HL-60 (cell line): ENCODE measurements around the gene CCL24.

Experiments
- DNase-seq, 2 experiments: peaks; one replicate each; pipeline ENCODE4 v3.0.0-alpha.2; 2010 to 2020; ENCODE audit warnings: low read depth in 1 of 2, low spot score in 1 of 2
- H3K27ac ChIP-seq: fragments of 250-450 bp; sonication (Bioruptor Pico); replicated peaks from 2 replicates; pipeline ENCODE4 v1.5.1; 2020; ENCODE audit warnings: mild to moderate bottlenecking, moderate library complexity
- H3K27me3 ChIP-seq: fragments of 250-450 bp; sonication (Bioruptor Pico); 2 replicates; pipeline ENCODE4 v1.5.1; 2021; ENCODE audit warnings: mild to moderate bottlenecking, moderate library complexity; ENCODE audit not compliant: insufficient read depth, poor library complexity, severe bottlenecking
- H3K4me3 ChIP-seq: replicated peaks from 2 replicates; pipeline ENCODE4 v1.5.1; 2011; ENCODE audit warnings: mild to moderate bottlenecking, control low read depth, low read length; ENCODE audit not compliant: insufficient read depth
- GABPA ChIP-seq: IDR thresholded peaks from 2 replicates; pipeline ENCODE4 v1.6.1; 2012; ENCODE audit warnings: low read depth
- POLR2AphosphoS5 ChIP-seq: IDR thresholded peaks from 2 replicates; pipeline ENCODE4 v1.6.1; 2012; ENCODE audit warnings: low read depth
- SPI1 ChIP-seq: IDR thresholded peaks from 2 replicates; pipeline ENCODE4 v1.6.1; 2012; ENCODE audit warnings: low read depth, mild to moderate bottlenecking, borderline replicate concordance
- TF ChIP-seq, protein P1 (sequence below): IDR thresholded peaks from 2 replicates; pipeline ENCODE4 v1.6.1; 2012; ENCODE audit warnings: low read depth; ENCODE audit not compliant: insufficient replicate concordance
- TF ChIP-seq, protein P2 (sequence below): IDR thresholded peaks from one replicate; pipeline ENCODE4 v1.5.1; 2011; ENCODE audit warnings: low read length, control low read depth, inconsistent platforms; ENCODE audit not compliant: insufficient read depth

The CCL24 gene

DNA sequence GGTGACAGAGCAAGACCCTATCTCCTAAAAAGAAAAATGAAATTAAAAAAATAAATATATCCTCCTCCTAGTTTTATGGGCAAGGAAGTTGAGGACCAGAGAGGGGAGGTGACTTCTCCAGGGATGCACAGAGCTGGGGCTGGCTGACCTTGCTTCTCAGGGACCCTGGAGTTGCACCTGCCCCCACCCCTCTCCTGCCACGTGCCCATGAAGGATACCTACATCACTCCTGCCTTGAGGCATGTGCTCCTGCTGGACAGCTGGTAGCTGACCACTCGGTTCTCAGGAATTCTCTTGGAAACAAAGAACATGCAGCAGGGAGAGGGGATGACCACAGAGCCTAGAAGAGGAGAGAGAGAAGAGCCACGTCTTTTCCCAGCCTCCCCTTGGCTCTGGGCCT lies 522 bp downstream of the CCL24 start:
- H3K27me3 ChIP-seq = no peaks in the 10 kb centered on the region
- DNase-seq = no peak

DNA sequence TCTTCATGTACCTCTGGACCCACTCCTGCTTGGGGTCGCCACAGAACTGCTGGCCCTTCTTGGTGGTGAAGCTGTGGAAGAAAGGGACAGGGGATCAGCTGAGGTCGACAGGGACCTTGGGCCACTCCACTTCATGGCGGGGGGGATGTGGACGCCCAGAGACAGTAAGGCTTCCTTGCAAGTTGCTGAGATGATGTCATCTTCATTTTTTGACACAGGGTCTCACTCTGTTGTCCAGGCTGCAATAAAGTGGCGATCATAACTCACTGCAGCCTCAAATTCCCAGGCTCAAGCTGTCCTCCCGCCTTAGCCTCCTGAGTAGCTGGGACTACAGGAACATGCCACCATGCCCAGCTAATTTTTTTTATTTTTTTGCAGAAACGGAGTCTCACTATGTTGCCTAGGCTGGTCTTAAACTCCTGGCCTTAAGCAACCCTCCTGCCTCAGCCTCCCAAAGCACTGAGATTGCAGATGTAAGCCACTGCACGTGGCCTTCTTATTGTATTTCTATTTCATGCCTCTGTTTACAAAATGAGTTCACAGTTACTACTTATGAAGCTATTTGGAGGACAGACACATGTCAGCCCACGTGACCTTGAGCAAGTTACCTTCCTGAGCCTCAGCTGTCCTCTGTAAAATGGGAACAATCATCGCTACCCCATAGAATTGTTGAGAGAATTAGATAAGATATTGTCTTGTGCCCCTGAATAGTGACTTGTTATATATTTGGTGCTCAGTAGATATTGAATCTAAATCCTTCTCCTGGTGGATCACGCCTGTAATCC lies 1.5 kb downstream of the CCL24 start:
- no peak for DNase-seq
- TF ChIP-seq, protein P1, sequence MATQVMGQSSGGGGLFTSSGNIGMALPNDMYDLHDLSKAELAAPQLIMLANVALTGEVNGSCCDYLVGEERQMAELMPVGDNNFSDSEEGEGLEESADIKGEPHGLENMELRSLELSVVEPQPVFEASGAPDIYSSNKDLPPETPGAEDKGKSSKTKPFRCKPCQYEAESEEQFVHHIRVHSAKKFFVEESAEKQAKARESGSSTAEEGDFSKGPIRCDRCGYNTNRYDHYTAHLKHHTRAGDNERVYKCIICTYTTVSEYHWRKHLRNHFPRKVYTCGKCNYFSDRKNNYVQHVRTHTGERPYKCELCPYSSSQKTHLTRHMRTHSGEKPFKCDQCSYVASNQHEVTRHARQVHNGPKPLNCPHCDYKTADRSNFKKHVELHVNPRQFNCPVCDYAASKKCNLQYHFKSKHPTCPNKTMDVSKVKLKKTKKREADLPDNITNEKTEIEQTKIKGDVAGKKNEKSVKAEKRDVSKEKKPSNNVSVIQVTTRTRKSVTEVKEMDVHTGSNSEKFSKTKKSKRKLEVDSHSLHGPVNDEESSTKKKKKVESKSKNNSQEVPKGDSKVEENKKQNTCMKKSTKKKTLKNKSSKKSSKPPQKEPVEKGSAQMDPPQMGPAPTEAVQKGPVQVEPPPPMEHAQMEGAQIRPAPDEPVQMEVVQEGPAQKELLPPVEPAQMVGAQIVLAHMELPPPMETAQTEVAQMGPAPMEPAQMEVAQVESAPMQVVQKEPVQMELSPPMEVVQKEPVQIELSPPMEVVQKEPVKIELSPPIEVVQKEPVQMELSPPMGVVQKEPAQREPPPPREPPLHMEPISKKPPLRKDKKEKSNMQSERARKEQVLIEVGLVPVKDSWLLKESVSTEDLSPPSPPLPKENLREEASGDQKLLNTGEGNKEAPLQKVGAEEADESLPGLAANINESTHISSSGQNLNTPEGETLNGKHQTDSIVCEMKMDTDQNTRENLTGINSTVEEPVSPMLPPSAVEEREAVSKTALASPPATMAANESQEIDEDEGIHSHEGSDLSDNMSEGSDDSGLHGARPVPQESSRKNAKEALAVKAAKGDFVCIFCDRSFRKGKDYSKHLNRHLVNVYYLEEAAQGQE = no peak
- no peak for TF ChIP-seq POLR2AphosphoS5
- TF ChIP-seq GABPA = no peak
- no peak for TF ChIP-seq SPI1
- TF ChIP-seq, protein P2, sequence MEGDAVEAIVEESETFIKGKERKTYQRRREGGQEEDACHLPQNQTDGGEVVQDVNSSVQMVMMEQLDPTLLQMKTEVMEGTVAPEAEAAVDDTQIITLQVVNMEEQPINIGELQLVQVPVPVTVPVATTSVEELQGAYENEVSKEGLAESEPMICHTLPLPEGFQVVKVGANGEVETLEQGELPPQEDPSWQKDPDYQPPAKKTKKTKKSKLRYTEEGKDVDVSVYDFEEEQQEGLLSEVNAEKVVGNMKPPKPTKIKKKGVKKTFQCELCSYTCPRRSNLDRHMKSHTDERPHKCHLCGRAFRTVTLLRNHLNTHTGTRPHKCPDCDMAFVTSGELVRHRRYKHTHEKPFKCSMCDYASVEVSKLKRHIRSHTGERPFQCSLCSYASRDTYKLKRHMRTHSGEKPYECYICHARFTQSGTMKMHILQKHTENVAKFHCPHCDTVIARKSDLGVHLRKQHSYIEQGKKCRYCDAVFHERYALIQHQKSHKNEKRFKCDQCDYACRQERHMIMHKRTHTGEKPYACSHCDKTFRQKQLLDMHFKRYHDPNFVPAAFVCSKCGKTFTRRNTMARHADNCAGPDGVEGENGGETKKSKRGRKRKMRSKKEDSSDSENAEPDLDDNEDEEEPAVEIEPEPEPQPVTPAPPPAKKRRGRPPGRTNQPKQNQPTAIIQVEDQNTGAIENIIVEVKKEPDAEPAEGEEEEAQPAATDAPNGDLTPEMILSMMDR = no peak
- H3K4me3 ChIP-seq = no peak overlapping the region
- H3K27ac ChIP-seq = no peak overlapping the region
- H3K27me3 ChIP-seq = no peaks in the 10 kb centered on the region

More for the DNA sequence above, 522 bp downstream of the CCL24 start:
- no peak overlapping the region for H3K4me3 ChIP-seq
- TF ChIP-seq GABPA = no peak
- no peak for TF ChIP-seq POLR2AphosphoS5
- TF ChIP-seq SPI1 = no peak
- TF ChIP-seq, protein P2 = no peak
- TF ChIP-seq, protein P1 = no peak
- H3K27ac ChIP-seq = no peak overlapping the region

DNA sequence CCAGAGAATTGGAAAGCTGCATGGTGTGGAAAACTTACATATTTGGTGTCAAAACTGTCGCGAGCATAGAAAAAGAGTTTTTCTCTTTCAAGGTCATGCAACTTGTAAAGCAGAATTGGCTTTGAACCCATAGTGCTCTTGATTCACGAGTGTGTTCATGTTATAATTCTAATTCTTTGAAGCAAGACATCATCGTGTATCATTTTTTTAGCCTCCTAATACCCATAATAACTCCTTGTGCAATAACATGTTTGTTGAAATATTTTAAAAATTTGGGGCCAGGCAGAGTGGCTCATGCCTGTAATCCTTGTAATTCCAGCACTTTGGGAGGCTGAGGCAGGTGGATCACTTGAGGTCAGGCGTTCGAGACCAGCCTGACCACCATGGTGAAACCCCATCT lies 4.2 kb downstream of the CCL24 start:
- no peak for TF ChIP-seq SPI1
- TF ChIP-seq, protein P2 = no peak
- TF ChIP-seq, protein P1 = no peak
- no peak for TF ChIP-seq GABPA
- no peak for TF ChIP-seq POLR2AphosphoS5
- Histone ChIP-seq H3K4me3 (no peak overlapping the region), H3K27ac (no peak overlapping the region)

More for the DNA sequence above, 4.2 kb downstream of the CCL24 start:
- no peaks in the 10 kb centered on the region for H3K27me3 ChIP-seq
- no peak for DNase-seq
